Fibroblast of gingiva (primary cell): ENCODE measurements around the gene LDLRAD4.
"Not testable (repeated sequence)": the region's sequence is repeated elsewhere in the genome, so short reads cannot be mapped to it uniquely, and the experiment has no call there.

Source experiments
- DNase-seq: peaks from one replicate; pipeline ENCODE4 v3.0.0-alpha.2; 2011; ENCODE audit warnings: low read depth

LDLRAD4 gene

GRCh38 chr18:13594551-13594950 lies 376.0 kb downstream of the LDLRAD4 start:
- DNase-seq: no peak

- DNase-seq: no peak
Observed at GRCh38 chr18:13597068-13597467, 378.5 kb downstream of the LDLRAD4 start.

GRCh38 chr18:13598591-13598990 lies 380.0 kb downstream of the LDLRAD4 start:
- no peak for DNase-seq

- no peak for DNase-seq
Observed at GRCh38 chr18:13599031-13599430, 380.5 kb downstream of the LDLRAD4 start.

GRCh38 chr18:13603304-13604019 lies 384.9 kb downstream of the LDLRAD4 start:
- no peak for DNase-seq

- no peak for DNase-seq
Observed at GRCh38 chr18:13604786-13605185, 386.2 kb downstream of the LDLRAD4 start.

GRCh38 chr18:13605477-13605876 lies 386.9 kb downstream of the LDLRAD4 start:
- no peak for DNase-seq

GRCh38 chr18:13605901-13606300 lies 387.3 kb downstream of the LDLRAD4 start:
- DNase-seq: no peak

GRCh38 chr18:13606604-13607254 lies 388.2 kb downstream of the LDLRAD4 start:
- DNase-seq: no peak

- not testable (repeated sequence) for DNase-seq
Observed at GRCh38 chr18:13608024-13608562, 389.5 kb downstream of the LDLRAD4 start.

- no peak for DNase-seq
Observed at GRCh38 chr18:13608791-13609532, 390.4 kb downstream of the LDLRAD4 start.

- no peak for DNase-seq
Observed at GRCh38 chr18:13610555-13611141, 392.1 kb downstream of the LDLRAD4 start.

GRCh38 chr18:13611142-13611600 lies 392.6 kb downstream of the LDLRAD4 start:
- DNase-seq: peak; percentile 52

GRCh38 chr18:13611601-13612195 lies 393.1 kb downstream of the LDLRAD4 start:
- peak; percentile 28 for DNase-seq

- no peak for DNase-seq
Observed at GRCh38 chr18:13612196-13612997, 393.8 kb downstream of the LDLRAD4 start.

GRCh38 chr18:13613099-13613498 lies 394.5 kb downstream of the LDLRAD4 start:
- DNase-seq: no peak

- no peak for DNase-seq
Observed at GRCh38 chr18:13613591-13614501, 395.3 kb downstream of the LDLRAD4 start.

- no peak for DNase-seq
Observed at GRCh38 chr18:13614641-13615288, 396.2 kb downstream of the LDLRAD4 start.

GRCh38 chr18:13615432-13615861 lies 396.9 kb downstream of the LDLRAD4 start:
- no peak for DNase-seq
